Ishikawa (cell line): Measurements from ENCODE around the gene SIRPB1.

ENCODE experiments used
- CEBPB ChIP-seq: IDR thresholded peaks from 2 replicates; pipeline ENCODE4 v1.6.1; 2012
- CREB1 ChIP-seq: IDR thresholded peaks from 2 replicates; pipeline ENCODE4 v1.6.1; 2012; ENCODE audit warnings: low read depth
- EGR1 ChIP-seq: IDR thresholded peaks from 2 replicates; pipeline ENCODE4 v1.6.1; 2012
- EP300 ChIP-seq: IDR thresholded peaks from 2 replicates; pipeline ENCODE4 v1.6.1; 2012; ENCODE audit warnings: borderline replicate concordance
- FOXM1 ChIP-seq: IDR thresholded peaks from 2 replicates; pipeline ENCODE4 v1.6.1; 2012; ENCODE audit warnings: low read depth, borderline replicate concordance
- NFIC ChIP-seq: IDR thresholded peaks from 2 replicates; pipeline ENCODE4 v1.6.1; 2012
- RAD21 ChIP-seq: IDR thresholded peaks from 2 replicates; pipeline ENCODE4 v1.6.1; 2012; ENCODE audit warnings: low read depth
- REST ChIP-seq: IDR thresholded peaks from 2 replicates; pipeline ENCODE4 v1.6.1; 2012; ENCODE audit warnings: low read depth, mild to moderate bottlenecking
- TAF1 ChIP-seq: IDR thresholded peaks from 2 replicates; pipeline ENCODE4 v1.6.1; 2012; ENCODE audit warnings: low read depth, mild to moderate bottlenecking
- TCF12 ChIP-seq: IDR thresholded peaks from 2 replicates; pipeline ENCODE4 v1.6.1; 2012; ENCODE audit warnings: low read depth
- TEAD4 ChIP-seq: IDR thresholded peaks from 2 replicates; pipeline ENCODE4 v1.6.1; 2012
- YY1 ChIP-seq: IDR thresholded peaks from 2 replicates; pipeline ENCODE4 v1.6.1; 2012; ENCODE audit warnings: low read depth
- ZBTB7A ChIP-seq: IDR thresholded peaks from 2 replicates; pipeline ENCODE4 v1.6.1; 2012; ENCODE audit warnings: low read depth
- TF ChIP-seq, protein P1 (sequence below): IDR thresholded peaks from 2 replicates; pipeline ENCODE4 v1.6.1; 2012
- TF ChIP-seq, protein P2 (sequence below): IDR thresholded peaks from 2 replicates; pipeline ENCODE4 v1.6.1; 2012

Gene SIRPB1

GRCh38 chr20:1656844-1657243 lies 37.0 kb upstream of the SIRPB1 start:
- TF ChIP-seq TAF1 (no peak), NFIC (no peak), ZBTB7A (no peak), FOXM1 (no peak), RAD21 (no peak), REST (no peak), EP300 (no peak), CREB1 (no peak), TCF12 (no peak), CEBPB (no peak), TEAD4 (no peak), EGR1 (no peak), YY1 (no peak)
- TF ChIP-seq, protein P1, sequence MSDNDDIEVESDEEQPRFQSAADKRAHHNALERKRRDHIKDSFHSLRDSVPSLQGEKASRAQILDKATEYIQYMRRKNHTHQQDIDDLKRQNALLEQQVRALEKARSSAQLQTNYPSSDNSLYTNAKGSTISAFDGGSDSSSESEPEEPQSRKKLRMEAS: no peak
- TF ChIP-seq, protein P2, sequence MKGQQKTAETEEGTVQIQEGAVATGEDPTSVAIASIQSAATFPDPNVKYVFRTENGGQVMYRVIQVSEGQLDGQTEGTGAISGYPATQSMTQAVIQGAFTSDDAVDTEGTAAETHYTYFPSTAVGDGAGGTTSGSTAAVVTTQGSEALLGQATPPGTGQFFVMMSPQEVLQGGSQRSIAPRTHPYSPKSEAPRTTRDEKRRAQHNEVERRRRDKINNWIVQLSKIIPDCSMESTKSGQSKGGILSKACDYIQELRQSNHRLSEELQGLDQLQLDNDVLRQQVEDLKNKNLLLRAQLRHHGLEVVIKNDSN: no peak

- TF ChIP-seq TAF1: no peak
- TF ChIP-seq REST: no peak
- TF ChIP-seq, protein P2: no peak
These were observed 35.2 kb upstream of the SIRPB1 start for GRCh38 chr20:1654996-1655395.

- TF ChIP-seq YY1 (no peak), REST (no peak), CREB1 (no peak), RAD21 (no peak), FOXM1 (no peak)
These were observed 33.2 kb upstream of the SIRPB1 start for GRCh38 chr20:1652960-1653359.

- TF ChIP-seq RAD21 (no peak), EGR1 (no peak), NFIC (no peak), CEBPB (no peak), TCF12 (no peak), ZBTB7A (no peak), FOXM1 (no peak), EP300 (no peak), TEAD4 (no peak), YY1 (no peak), TAF1 (no peak), CREB1 (no peak)
- TF ChIP-seq, protein P1: no peak
- TF ChIP-seq, protein P2: no peak
These were observed 32.3 kb upstream of the SIRPB1 start for GRCh38 chr20:1652104-1652503.
